ENCODE data around the gene TMEM42.

DNA sequence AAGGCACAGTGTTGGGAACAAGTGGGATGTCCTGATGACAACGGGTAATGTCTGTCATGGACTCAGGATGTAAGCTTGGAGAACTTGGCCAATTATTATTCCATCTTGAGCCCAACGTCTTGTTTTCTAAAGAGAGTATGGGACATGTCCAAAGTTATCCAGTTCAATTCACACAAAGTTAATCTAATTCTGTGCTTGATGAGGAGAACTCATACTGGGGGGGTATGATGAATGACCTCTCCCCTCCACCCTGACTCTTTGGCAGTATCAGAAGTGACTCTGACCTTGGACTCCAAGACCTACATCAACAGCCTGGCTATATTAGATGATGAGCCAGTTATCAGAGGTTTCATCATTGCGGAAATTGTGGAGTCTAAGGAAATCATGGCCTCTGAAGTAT, 49.0 kb downstream of the TMEM42 start:
- TF ChIP-seq EZH2 (IDR thresholded peaks at IDR 0.05) (no peak), POLR2AphosphoS5 (IDR thresholded peaks at IDR 0.05; ENCODE audit: borderline replicate concordance, low read depth, low read length) (no peak), FOXP2 (optimal IDR thresholded peaks at IDR 0.05; ENCODE audit: control extremely low read depth, extremely low read length, insufficient read depth) (no peak)

All from SK-N-MC (cell line).